HepG2 (cell line): ENCODE data around the gene MYADML2. TPM values are rescaled to one million over a fixed set of nuclear protein-coding genes. Genes with fewer than 3 reads are reported as not detected.

ENCODE experiments used
- ADNP ChIP-seq: sonication (generic); formaldehyde crosslinking; IDR thresholded peaks from 2 replicates; pipeline ENCODE4 v1.4.0; 2020; ENCODE audit warnings: missing genetic modification reagents
- AGO2 ChIP-seq: fragments of 200-400 bp; formaldehyde crosslinking; optimal IDR thresholded peaks from 2 replicates; pipeline ENCODE3; 2017; ENCODE audit warnings: mild to moderate bottlenecking, low read depth, low read length, moderate library complexity
- ATAD3A ChIP-seq: sonication (generic); formaldehyde crosslinking; IDR thresholded peaks from 2 replicates; pipeline ENCODE4 v1.4.0; 2020; ENCODE audit warnings: missing genetic modification reagents
- ATF4 ChIP-seq, 2 experiments: fragments of 450-650 bp in 1 of 2; sonication (generic) in 1 of 2; formaldehyde crosslinking; IDR thresholded peaks; 2 replicates each; pipeline versions ENCODE4 v1.5.0 to v1.8.0; 2020 to 2022; ENCODE audit warnings: mild to moderate bottlenecking in 1 of 2, missing genetic modification reagents in 1 of 2
- BCL3 ChIP-seq: sonication (generic); formaldehyde crosslinking; IDR thresholded peaks from 2 replicates; pipeline ENCODE4 v1.5.1; 2020; ENCODE audit warnings: mild to moderate bottlenecking, missing genetic modification reagents, moderate library complexity
- FOXP1 ChIP-seq, 2 experiments: fragments of 450-650 bp in 1 of 2; IDR thresholded peaks; 2 replicates each; pipeline ENCODE4 v1.6.1; 2017 to 2018; ENCODE audit warnings: antibody characterized with exemption in 1 of 2
- HCFC1 ChIP-seq: fragments of 150-350 bp; IDR thresholded peaks from 2 replicates; pipeline ENCODE4 v1.6.1; 2014; ENCODE audit warnings: low read depth, low read length
- HHEX ChIP-seq: IDR thresholded peaks from 2 replicates; pipeline ENCODE4 v1.6.1; 2016; ENCODE audit warnings: control low read depth
- HNF4A ChIP-seq: sonication (generic); formaldehyde crosslinking; IDR thresholded peaks from 2 replicates; pipeline ENCODE4 v1.4.0; 2020; ENCODE audit warnings: missing genetic modification reagents
- IKZF1 ChIP-seq: fragments of 450-650 bp; IDR thresholded peaks from 2 replicates; pipeline ENCODE4 v1.7.1; 2016
- KDM5A ChIP-seq: fragments of 200-600 bp; sonication (generic); IDR thresholded peaks from 2 replicates; pipeline ENCODE4 v1.7.0; 2018; ENCODE audit warnings: antibody characterized with exemption, mild to moderate bottlenecking, low read length, borderline replicate concordance
- RBM22 ChIP-seq: fragments of 200-400 bp; formaldehyde crosslinking; optimal IDR thresholded peaks from 2 replicates; pipeline ENCODE3; 2017; ENCODE audit warnings: mild to moderate bottlenecking, low read length, moderate library complexity
- SNRNP70 ChIP-seq: fragments of 200-400 bp; formaldehyde crosslinking; IDR thresholded peaks from 2 replicates; pipeline ENCODE4 v1.6.1; 2017; ENCODE audit warnings: mild to moderate bottlenecking, low read depth, low read length, moderate library complexity
- SRSF1 ChIP-seq: fragments of 200-400 bp; formaldehyde crosslinking; optimal IDR thresholded peaks from 2 replicates; pipeline ENCODE3; 2017; ENCODE audit warnings: mild to moderate bottlenecking, low read depth, low read length, moderate library complexity
- SRSF4 ChIP-seq: fragments of 200-400 bp; formaldehyde crosslinking; IDR thresholded peaks from one replicate; pipeline ENCODE4 v1.6.1; 2018; ENCODE audit warnings: mild to moderate bottlenecking, low read depth, low read length, moderate library complexity; ENCODE audit not compliant: poor library complexity, severe bottlenecking
- TOE1 ChIP-seq: sonication (generic); formaldehyde crosslinking; IDR thresholded peaks from 2 replicates; pipeline ENCODE4 v1.4.0; 2020; ENCODE audit warnings: mild to moderate bottlenecking, missing genetic modification reagents
- ZHX1 ChIP-seq: sonication (generic); formaldehyde crosslinking; IDR thresholded peaks from 2 replicates; pipeline ENCODE4 v1.8.1; 2022; ENCODE audit warnings: low read depth, mild to moderate bottlenecking, missing genetic modification reagents
- ZNF160 ChIP-seq: sonication (generic); formaldehyde crosslinking; IDR thresholded peaks from 2 replicates; pipeline ENCODE4 v1.8.0; 2022; ENCODE audit warnings: mild to moderate bottlenecking, inconsistent platforms, missing genetic modification reagents
- ZNF234 ChIP-seq: sonication (generic); formaldehyde crosslinking; conservative IDR thresholded peaks from 2 replicates; pipeline ENCODE4 v1.5.1; 2020; ENCODE audit warnings: mild to moderate bottlenecking, missing genetic modification reagents
- ZNF256 ChIP-seq: sonication (generic); formaldehyde crosslinking; conservative IDR thresholded peaks from 2 replicates; pipeline ENCODE4 v1.4.0; 2020; ENCODE audit warnings: missing genetic modification reagents
- ZNF276 ChIP-seq: sonication (generic); formaldehyde crosslinking; IDR thresholded peaks from 2 replicates; pipeline ENCODE4 v1.4.0; 2020; ENCODE audit warnings: mild to moderate bottlenecking, low read depth, missing genetic modification reagents
- ZNF441 ChIP-seq: sonication (generic); formaldehyde crosslinking; IDR thresholded peaks from 2 replicates; pipeline ENCODE4 v1.7.0; 2021; ENCODE audit warnings: missing genetic modification reagents, borderline replicate concordance
- ZNF607 ChIP-seq: sonication (generic); formaldehyde crosslinking; IDR thresholded peaks from 2 replicates; pipeline ENCODE4 v1.5.1; 2020; ENCODE audit warnings: missing genetic modification reagents, mild to moderate bottlenecking, borderline replicate concordance
- ZNF709 ChIP-seq: sonication (generic); formaldehyde crosslinking; IDR thresholded peaks from 2 replicates; pipeline ENCODE4 v1.5.0; 2020; ENCODE audit warnings: mild to moderate bottlenecking, missing genetic modification reagents
- polyA plus RNA-seq, 8 experiments: library from polyadenylated mRNA; depleted of rRNA in 3 of 8; stranded (reverse) in 7 of 8; unstranded in 1 of 8; fragments of >200 nt; fragmentation: Illumina TruSeq in 4 of 8; extraction: Trizol in 4 of 8; gene quantifications; 2 replicates each; pipeline versions ENCODE4 v1.2.1 to v1.2.3, GENCODE V29; 2011 to 2016; ENCODE audit warnings: low read depth in 4 of 8, missing spikeins in 1 of 8, mixed read lengths in 1 of 8; ENCODE audit not compliant: insufficient read depth in 1 of 8
- total RNA-seq, 5 experiments: library from RNA; depleted of rRNA; stranded (reverse); fragments of >200 nt; fragmentation: Illumina TruSeq; extraction: Trizol; gene quantifications; 2 replicates each; pipeline ENCODE4 v1.2.3, GENCODE V29; 2016; ENCODE audit warnings: low read depth in 1 of 5

Gene MYADML2
- total and polyA plus RNA-seq, 2 of the 13 experiments (the other 11 are each of a cell fraction or from before 2014, with no cell fraction given) = not detected

GRCh38 chr17:81890447-81891302, 56.4 kb downstream of the MYADML2 start (continued):
- TF ChIP-seq BCL3 (CRISPR knock-in tag) (no peak), FOXP1 (IDR thresholded peaks at IDR 0.05) (no peak), FOXP1 (CRISPR knock-in tag; IDR thresholded peaks at IDR 0.05) (no peak), HCFC1 (no peak), ZNF441 (no peak), SRSF1 (no peak), ZNF234 (CRISPR knock-in tag) (no peak), IKZF1 (no peak), SRSF4 (no peak), RBM22 (no peak), ZNF256 (CRISPR knock-in tag) (no peak), SNRNP70 (no peak), ZNF160 (CRISPR knock-in tag) (no peak), ZNF607 (no peak), ADNP (CRISPR knock-in tag) (no peak), HHEX (CRISPR knock-in tag) (no peak), ZNF709 (CRISPR knock-in tag) (no peak), ZHX1 (CRISPR knock-in tag) (no peak), ZNF276 (CRISPR knock-in tag) (no peak), KDM5A (peak; percentile 17; the same call in 1 of the 2 replicates), TOE1 (no peak), HNF4A (CRISPR knock-in tag) (no peak), AGO2 (peak; percentile 73), ATAD3A (no peak), ATF4 (CRISPR knock-in tag; IDR thresholded peaks at IDR 0.05) (no peak)
